ENCODE measurements around the gene NR3C1.

GRCh38 chr5:143448518-143448917 is 45.0 kb upstream of the NR3C1 start:
- no peak for TF ChIP-seq CTCF (IDR thresholded peaks at IDR 0.05)
- no peak for TF ChIP-seq POLR2A (IDR thresholded peaks at IDR 0.05)

Measured in uterus (tissue), 2 donors.